H54 (cell line): Measurements from ENCODE around the gene ACSF3.
"Not testable (repeated sequence)": the region's sequence is repeated elsewhere in the genome, so short reads cannot be mapped to it uniquely, and the experiment has no call there.

Source experiments
- DNase-seq: peaks from one replicate; pipeline ENCODE4 v3.0.0; 2011; ENCODE audit warnings: low spot score, mixed read lengths; ENCODE audit not compliant: insufficient read length
- FAIRE-seq: peaks from 3 replicates; lab custom pipeline; 2011; peaks lifted over from hg19 to GRCh38; lab: Jason Lieb, UNC
- POLR2A ChIP-seq: IDR thresholded peaks from 2 replicates; pipeline ENCODE4 v1.6.1; 2011; ENCODE audit warnings: low read depth, mild to moderate bottlenecking, low read length

Gene ACSF3

DNA sequence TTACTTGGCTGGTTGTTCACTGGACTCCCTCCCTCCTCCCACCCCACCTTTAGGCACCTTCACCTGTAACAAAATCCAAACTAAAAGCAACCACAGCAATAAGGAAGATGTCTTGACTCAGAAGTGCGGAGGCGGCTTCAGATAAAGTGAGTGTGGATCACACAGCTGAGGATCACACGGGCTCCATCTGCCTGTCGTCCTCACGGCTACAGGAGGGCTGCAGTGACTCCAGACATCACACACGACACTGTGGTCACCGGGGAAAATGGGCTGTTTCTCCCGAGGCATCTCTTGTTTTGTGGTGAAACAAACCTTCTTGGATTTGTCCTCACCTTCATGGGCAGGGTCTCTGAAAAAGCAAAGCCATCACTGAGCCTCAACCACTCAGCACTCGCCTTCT lies 7.9 kb upstream of the ACSF3 start:
- TF ChIP-seq POLR2A: no peak
- no peak for DNase-seq

DNA sequence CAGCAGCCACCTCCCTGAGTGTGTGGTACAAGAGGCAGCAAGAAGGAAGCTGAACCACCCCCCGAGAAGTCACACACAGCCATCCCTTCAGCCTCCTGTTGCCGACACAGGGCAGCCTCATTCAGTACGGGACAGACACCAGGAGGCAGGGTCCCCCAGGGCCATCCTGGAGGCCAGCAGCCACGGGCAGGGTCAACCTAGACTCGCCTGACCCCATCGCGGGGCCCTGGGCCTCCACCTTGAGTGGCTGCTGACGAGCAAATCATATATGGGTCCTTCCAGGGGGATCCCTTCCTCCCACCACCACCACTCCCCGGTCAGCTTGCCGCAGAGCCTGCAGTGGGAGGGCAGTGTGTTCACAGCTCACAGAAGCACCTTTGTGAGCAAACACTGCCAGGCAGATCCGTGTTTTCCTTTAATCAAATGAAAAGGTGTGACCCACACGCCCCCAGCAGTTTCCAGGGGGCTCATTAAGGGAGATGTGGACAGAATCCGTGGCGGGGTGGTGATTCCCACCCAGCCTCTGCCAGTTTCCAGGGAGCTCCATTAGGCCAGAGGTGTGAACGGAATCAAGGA lies 5.6 kb upstream of the ACSF3 start:
- DNase-seq (no peak), FAIRE-seq (no peak)
- TF ChIP-seq POLR2A: no peak

More for the DNA sequence above, 7.9 kb upstream of the ACSF3 start:
- FAIRE-seq: no peak

DNA sequence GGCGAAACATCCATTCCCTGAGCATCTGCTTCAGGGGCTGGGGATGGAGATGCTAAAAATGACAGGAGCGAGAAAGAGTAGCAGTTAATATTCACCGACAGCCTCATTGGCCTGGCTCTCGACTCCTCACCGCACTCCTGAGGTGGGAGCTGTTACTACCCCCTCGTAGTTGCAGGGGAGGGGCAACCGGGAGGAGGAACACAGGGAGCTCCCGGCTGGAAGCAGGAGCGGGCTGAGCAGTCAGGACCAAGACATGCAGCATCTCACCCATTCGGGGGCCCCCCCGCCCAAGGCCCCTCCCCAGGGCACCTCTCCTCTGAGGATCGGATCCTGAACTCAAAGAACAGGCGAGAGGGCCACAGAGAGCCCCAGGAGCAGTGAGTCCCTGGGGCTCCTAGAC lies 4.5 kb upstream of the ACSF3 start:
- no peak for TF ChIP-seq POLR2A
- DNase-seq: no peak
- no peak for FAIRE-seq

DNA sequence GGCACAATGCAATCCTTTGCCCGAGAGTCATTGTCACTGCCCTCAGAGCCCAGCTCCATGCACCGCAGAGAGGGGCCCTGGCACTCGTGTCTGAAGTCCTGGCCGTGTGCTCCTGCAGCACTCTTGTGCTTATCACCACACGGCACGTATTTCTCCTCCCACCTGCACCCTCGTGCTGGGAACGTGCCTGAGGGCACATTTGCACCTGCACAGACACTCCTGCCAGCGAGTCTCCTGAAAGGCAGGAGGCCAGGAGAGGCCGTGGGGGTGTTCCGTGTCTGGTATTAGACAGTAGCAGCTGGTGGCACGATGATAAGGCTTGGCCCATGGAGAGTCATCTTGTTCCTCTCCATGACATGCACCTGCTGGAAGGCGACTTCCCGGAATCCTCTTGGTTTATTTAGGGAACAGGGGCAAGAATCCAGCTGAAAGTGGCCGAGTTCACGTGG lies 3.4 kb upstream of the ACSF3 start:
- TF ChIP-seq POLR2A: no peak
- no peak for DNase-seq
- no peak for FAIRE-seq

DNA sequence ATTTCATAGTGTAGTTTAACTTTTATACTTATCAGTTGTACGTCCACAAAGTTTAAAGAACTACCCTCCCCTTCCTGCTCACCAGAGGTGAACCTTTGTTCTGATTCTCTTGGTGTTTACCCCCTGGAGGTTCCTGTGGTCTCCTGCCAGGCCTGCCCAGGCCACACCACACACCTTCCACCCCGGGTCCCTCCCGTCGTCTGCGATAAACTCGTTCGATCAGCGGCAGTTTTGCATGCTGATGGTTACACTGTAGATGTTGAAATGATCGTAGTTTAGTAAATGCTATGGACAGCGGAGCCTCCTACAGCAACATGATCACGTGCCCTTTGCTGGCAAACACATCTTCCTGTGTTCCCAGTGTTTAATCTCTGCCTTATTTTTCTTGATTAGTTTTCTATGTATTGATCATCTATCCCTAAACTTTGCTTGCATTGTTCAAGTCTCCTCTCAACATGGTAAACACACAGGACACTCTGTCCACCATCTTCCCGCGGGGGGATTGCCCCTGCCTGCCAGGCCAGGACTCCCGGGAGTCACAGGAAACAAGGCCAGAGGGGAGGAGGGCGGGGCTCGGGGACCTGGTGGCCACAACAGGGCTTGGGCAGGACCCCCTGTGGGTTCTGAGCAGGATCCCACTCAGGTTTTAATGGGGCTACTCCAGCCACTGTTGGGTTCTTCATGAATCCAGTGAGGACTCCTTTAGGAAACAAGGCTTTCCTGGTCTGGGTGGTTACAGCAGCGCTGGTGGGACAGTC lies 2.8 kb upstream of the ACSF3 start:
- FAIRE-seq (no peak), DNase-seq (no peak)
- TF ChIP-seq POLR2A: no peak

DNA sequence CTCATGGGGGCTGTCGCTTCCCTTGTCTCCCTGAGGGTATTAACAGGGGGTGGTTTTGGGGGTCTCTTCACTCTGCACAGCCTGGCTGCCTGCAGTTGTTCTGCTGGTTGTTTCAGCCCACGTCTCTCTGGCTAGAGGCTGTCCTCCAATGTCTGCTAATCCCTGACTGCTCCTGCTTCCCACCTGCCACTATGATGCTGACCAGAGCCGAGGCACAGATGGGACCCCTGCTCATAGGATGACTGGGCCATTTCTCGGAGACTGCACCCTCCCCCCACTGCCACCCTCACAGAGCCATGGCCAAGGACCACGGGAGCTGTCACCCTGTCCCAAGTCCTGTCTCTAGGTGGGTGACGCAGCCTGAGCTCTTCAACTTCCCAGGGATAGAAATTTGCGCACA lies 1.6 kb upstream of the ACSF3 start:
- TF ChIP-seq POLR2A: no peak
- no peak for FAIRE-seq
- DNase-seq: no peak

DNA sequence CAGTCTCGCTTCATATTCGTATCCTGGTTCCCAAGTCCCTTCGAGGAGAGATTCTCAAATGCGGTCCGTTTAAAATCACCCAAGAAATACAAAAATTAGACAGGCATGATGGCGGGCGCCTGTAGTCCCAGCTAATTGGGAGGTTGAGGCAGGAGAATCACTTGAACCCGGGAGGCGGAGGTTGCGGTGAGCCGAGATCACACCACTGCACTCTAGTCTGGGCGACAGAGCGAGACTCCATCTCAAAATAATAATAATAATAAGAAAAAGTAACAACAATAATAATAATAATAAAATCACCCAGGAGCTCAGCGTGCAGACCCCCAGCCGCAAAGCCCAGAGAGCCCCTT lies 425 bp upstream of the ACSF3 start:
- not testable (repeated sequence) for FAIRE-seq, DNase-seq

DNA sequence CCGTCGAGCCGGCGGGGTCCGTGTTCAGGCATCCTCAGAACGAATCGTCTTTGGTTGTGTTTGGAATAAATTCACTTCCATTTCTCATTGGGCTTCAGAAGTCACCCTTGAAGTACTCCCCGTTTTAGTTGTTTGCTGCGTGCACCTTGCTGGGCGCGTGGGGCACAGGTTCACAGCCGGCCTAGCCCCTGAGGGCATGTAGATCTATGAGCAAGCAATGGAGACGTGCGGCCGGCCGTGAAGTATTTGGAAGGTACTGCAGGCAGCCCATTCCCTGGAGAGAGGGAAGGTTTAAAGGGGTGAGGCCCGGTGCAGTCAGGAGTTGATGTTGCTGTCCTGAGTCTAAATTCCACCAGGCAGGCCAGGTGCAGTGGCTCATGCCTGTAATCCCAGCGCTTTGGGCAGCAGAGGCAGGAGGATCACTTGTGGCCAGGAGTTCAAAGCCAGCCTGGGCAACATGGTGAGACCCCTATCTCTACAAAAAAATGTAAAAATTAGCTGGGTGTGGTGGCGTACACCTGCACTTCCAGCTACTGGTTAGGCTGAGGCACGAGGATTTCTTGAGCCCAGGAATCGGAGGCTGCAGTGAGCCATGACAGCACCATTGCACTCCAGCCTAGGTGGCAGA lies 714 bp downstream of the ACSF3 start:
- no peak for TF ChIP-seq POLR2A
- FAIRE-seq (no peak), DNase-seq (peak; percentile 36)

DNA sequence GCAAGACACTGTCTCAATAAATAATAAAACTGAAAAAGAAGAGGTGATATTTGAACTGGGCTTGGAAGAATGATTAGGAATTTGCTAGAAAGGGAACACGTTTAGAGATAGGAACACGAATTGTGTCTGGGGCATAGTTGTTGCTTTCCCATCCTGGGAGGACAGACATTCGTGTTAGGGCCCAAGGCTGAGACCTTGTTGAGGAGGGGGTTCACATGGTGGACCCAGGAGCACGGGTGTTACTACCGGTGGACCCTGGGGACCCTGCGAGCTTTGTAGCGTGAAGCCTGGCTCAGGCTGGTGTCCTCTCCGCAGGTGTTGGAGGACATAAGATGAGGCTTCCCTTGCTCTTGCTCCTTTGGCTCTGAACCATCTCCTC lies 1.2 kb downstream of the ACSF3 start:
- FAIRE-seq: no peak
- no peak for TF ChIP-seq POLR2A
- DNase-seq: no peak

DNA sequence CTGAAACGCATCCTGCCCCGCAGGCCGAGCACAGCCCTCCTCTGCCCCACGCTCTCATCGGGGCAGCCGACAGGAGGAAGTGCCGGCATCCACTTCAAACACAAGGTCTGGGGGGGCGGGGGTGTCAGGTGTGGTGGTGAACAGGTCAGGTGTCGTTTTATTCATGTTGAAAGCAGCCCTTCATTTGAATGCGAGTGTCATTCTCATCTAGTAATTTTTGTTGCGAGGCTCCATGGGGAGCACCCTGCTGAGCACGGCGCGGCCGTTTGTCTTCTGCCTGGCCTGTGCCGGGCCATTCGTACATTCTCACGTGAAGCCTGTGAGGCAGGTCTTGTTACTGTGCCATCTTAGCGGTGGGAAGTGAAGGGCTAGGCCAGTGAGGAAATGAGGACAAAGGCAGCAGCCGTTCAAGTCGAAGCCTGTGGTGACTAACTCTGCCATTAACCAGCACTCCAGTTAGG lies 1.9 kb downstream of the ACSF3 start:
- FAIRE-seq (no peak), DNase-seq (no peak)
- no peak for TF ChIP-seq POLR2A

DNA sequence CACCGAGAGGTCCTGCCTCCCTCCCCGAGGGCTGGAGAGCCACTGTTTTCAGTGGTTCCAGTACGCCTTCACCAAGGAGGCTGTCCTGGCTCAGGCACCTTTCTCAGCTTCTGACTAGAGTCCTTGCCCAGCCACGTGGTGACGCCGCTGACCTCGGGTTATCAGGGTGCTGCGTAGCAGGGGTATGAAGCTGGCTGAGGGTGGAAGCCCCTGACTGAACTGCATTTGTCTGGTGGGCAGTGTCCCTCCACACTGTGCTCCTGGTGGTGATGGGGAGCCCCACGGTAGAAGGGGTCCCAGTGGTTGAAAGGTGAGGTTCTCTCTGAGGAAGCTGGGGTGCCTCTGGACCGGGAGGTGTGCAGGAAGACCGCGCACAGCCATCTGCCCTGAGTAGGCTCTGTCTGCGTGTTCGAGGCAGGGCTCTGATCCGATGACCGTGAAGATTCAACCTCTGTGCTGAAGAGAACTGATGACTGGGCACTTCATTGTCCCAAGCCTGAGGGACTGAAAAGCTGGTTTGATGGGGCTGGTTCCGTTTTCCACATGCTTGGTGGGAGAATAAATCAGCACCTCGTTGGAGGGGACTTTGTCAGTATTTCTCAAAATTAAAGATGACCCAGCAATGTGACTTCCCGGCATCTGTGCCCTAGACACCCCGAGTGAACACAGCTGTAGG lies 2.5 kb downstream of the ACSF3 start:
- FAIRE-seq (no peak), DNase-seq (no peak)
- no peak for TF ChIP-seq POLR2A

DNA sequence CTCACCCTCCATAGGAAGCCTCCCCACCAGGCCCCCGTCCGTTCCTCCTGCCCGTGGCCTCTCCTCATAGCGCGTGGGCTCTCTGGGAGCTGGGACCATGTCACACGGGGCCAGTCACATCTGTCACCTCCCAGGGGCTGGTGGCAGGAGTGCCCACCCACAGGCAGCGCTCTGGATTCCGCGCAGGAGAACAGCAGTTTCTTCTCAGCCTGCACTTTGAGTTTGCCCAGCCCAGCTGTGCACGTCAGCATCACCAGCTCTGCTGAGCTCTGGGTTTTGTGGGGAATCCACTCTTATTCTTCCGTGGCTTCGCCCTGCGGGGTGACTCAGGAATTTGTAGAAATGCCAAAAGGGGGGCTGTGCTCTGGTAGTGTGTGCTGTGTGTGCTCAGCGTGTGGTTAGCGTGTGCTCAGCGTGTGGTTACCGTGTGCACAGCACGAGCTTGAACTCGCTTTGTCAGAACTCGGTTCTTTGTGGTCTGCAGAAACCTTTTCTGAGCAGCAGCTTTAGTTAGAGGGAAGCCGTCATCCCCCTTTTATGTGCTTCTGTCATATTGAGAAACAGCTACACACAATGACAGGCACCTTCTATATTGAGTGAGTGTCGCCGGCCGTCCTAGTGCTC lies 3.2 kb downstream of the ACSF3 start:
- no peak for TF ChIP-seq POLR2A
- DNase-seq (no peak), FAIRE-seq (no peak)

DNA sequence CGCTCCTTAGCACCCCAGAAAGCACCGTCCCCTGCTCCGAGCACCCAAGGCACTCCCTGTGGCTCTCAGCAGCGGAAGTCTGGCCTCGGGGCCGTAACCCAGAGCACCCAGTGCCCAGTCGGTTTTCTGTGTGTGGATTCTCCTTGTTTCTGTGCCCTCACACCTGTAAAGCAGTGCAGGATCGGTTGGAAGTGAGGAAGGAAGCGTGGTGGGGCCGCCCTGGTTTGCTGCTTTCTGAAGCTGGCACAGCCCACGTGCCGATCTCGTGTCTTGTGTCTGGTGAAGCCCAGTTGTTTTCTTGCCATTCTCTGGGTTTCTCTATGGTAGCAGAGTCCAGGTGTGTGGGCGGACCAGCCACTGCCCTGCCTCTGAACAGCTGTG lies 3.7 kb downstream of the ACSF3 start:
- DNase-seq (no peak), FAIRE-seq (no peak)
- no peak for TF ChIP-seq POLR2A
